Stimulated activated CD8-positive, alpha-beta memory T cell treated with anti-CD3 and anti-CD28 coated beads, Interleukin-15, amount 100 ng/mL, for 24 hours (primary cell): ENCODE measurements around the gene TUT7.

Experiments
- DNase-seq: peaks from one replicate; pipeline ENCODE4 v3.0.0-alpha.2; 2020; ENCODE audit warnings: low read depth

TUT7 gene

DNA sequence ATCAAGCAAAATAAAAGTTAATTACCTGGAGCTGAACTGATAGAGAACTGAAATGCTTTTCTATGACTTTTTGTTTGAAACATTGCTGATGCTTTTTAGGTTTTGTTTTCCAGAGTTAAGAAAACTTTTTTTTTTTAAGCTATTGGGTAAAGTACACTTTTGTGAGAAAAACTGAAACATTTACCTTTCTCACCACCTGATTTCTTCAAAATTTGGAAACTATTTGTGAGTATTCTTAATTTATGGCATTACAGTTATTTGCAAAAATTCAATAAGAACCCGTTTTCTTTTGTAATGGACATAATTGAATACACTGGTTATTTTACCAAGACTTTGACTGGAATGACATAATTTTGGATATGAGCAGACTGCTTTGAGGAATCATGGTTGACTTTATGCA lies 101.3 kb downstream of the TUT7 start:
- no peak for DNase-seq

DNA sequence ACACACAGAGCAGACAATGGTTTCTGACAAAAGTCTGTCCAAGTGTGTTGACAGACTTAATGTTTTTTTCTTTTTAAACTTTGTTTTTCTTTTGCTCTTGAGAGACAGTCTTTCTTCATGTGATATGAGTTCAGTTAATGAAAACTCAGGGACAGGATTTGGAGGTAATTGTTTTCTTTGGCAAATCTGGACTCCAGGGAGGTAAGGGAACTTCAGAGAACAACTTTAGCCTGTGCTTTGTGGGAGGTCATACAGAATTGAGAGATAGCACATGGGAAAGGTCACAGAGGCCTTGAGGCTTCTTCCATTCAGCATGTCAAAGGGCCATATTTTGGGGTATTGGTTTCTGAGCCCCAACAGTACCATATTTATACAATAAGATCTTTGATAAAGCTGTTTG lies 104.1 kb downstream of the TUT7 start:
- no peak for DNase-seq

DNA sequence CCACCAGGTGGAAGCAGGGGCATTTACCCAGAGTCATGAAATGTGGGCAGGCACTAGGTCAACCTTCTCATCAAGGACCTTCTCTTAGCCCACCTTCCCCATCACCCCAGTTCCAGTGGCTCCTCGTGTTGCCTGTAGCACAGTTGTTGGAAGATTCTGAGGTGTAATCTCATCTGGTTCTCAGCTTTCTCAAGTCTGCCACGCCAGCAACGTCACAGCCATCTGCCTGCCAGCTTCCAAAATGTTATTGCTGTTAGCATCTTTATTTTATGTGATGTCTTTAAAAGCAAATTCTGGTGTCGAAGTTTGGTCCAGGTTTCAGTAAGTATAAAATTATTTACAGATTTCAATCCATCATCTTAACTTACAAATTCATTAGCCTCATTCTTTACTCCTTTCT lies 105.5 kb downstream of the TUT7 start:
- DNase-seq = no peak

DNA sequence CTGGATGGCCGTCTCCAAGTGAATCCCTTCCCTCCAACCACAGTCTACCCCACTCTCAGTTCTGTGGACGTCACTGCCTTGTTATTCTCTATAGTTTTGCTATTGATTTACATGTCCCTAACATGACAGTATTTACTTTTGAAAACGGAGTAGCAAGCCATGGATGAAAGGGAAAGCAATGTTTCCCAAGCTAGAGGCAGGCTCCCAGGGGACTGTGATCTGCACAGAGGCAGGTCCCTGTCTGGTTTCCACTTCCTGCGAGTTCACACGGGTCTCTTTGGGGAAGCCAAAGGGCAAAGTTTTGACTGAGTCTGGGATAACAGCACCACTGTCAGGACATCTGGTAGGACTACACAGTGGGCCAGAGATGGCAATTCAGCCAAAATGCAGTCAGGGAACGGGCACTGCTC lies 107.5 kb downstream of the TUT7 start:
- DNase-seq = no peak

DNA sequence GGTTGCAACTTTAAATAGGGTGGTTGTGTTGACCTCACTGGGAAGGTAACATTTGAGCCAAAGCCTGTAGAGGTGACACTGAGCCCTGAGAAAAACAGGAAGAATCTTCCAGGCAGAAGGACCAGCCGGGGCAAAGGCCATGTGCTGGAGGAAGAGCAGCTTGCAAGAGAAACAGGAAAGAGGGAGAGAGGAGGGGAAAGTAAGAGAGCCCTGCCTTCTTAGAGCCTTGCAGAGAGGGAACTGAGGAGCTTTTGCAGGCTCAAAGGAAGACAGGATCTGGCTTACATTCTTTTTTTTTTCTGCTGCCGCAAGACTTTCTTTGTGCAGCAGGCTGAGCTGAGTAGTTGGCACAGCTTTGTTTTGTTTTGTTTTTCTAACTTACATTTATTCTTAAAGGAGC lies 112.1 kb downstream of the TUT7 start:
- DNase-seq = no peak

DNA sequence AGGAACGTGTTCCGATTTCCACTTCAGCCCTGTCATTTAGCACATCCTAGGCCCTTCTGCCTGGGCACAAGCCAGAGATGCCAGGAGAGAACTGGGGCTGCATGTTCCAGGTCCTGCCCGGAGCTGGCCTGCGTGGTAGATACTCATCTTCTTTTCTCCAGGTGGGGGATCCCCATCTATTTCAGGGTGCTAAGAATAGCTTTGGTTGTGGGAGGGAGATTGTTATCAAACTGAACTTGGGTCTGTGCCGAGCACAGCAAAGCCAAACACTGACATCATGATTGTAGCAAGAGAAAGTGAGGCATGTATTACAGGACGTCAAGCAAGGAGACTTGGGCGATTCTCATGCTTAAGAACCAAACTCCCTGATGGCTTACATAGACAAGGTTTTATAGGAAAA lies 113.0 kb downstream of the TUT7 start:
- DNase-seq = no peak

DNA sequence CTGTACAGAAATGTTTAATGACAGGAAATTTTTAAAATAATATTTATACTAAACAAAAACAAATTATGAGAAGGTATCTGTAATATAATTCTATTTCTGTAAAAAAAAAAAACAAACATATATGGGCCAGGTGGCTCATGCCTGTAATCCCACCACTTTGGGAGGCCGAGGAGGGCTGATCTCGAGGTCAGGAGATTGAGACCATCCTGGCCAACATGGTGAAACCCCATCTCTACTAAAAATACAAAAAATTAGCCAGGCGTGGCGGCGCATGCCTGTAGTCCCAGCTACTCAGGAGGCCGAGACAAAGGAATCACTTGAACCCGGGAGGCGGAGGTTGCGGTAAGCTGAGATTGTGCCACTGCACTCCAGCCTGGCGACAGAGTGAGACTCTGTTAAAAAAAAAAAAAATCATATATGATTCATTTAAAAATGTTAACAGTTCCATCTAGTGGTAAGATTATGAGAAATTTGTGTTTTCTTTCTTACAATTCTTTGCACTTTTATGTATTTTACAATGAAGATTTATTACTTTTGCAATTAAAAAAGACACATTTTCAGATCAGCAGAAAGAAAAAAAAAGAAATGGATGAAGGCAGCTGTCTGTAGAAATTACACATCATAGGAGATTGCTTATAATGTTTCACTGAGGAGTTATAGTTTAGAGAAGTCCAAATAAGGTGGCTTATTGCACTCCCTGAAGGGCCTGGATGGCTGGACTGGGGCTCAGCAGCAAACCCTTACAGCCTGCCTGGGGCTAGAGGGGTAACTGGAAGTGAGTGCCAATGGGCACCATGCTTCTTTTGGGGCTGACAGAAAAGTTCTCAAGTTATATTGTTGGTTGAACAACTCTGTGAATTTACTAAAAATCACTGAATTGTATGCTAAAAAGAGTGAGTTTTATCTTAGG lies 115.1 kb downstream of the TUT7 start:
- DNase-seq = no peak
